Lung (tissue), 12 donors: Measurements from ENCODE around the gene INPP4A. TPM values are rescaled to one million over a fixed set of nuclear protein-coding genes. Genes with fewer than 3 reads are reported as not detected.
A peak's percentile ranks its signal among the peaks of the same experiment; 100 is the strongest.

ENCODE experiments used
- ATAC-seq: fragments of 200-7000 bp; cut with Tn5 transposase; one replicate; pipeline ENCODE4 v1.9.1; 2020; ENCODE audit warnings: moderate number of reproducible peaks; ENCODE audit not compliant: insufficient read depth, low FRiP score
- DNase-seq, 3 donors: peaks; one replicate each; pipeline ENCODE4 v3.0.0-alpha.2; 2013 to 2017
- H3K27ac ChIP-seq, 2 donors: one replicate each; pipeline ENCODE4 v1.5.1; 2013; ENCODE audit warnings: mild to moderate bottlenecking in 2 of 2, moderate library complexity in 2 of 2, control low read depth in 1 of 2, inconsistent platforms in 1 of 2, low read depth in 1 of 2, low read length in 1 of 2
- H3K27me3 ChIP-seq, 3 donors: one replicate each; pipeline ENCODE4 v1.5.1; 2013; ENCODE audit warnings: low read length in 2 of 3; ENCODE audit not compliant: control insufficient read depth in 3 of 3, insufficient read depth in 3 of 3
- H3K36me3 ChIP-seq, 4 donors: one replicate each; pipeline ENCODE4 v1.5.1; 2013; ENCODE audit warnings: low read length in 4 of 4, mild to moderate bottlenecking in 1 of 4, moderate library complexity in 1 of 4; ENCODE audit not compliant: control insufficient read depth in 4 of 4, insufficient read depth in 4 of 4
- H3K4me1 ChIP-seq, 5 donors: one replicate each; pipeline ENCODE4 v1.5.1; 2013; ENCODE audit warnings: low read length in 5 of 5, mild to moderate bottlenecking in 2 of 5, moderate library complexity in 1 of 5; ENCODE audit not compliant: control insufficient read depth in 5 of 5, insufficient read depth in 5 of 5
- H3K4me3 ChIP-seq: one replicate; pipeline ENCODE4 v1.5.1; 2013; ENCODE audit warnings: mild to moderate bottlenecking, control low read depth, moderate library complexity
- H3K9ac ChIP-seq, 2 donors: one replicate each; pipeline ENCODE4 v1.5.1; 2013; ENCODE audit warnings: low read length in 2 of 2, control low read depth in 1 of 2; ENCODE audit not compliant: insufficient read depth in 1 of 2
- H3K9me3 ChIP-seq, 4 donors: one replicate each; pipeline ENCODE4 v1.5.1; 2013; ENCODE audit warnings: low read length in 3 of 4, mild to moderate bottlenecking in 1 of 4, moderate library complexity in 1 of 4; ENCODE audit not compliant: control insufficient read depth in 4 of 4, insufficient read depth in 3 of 4
- WGBS, 2 donors: extraction: QIAGEN DNeasy Blood & Tissue Kit; methylation state at CpG; one replicate each; pipeline ENCODE4 v1.1.7; 2013; 5-methylcytosine and 5-hydroxymethylcytosine counted together
- polyA plus RNA-seq, 2 donors: library from polyadenylated mRNA; stranded (reverse); fragments of 200-250 nt; gene quantifications; one replicate each; pipeline ENCODE4 v1.2.1, GENCODE V29; 2013
- total RNA-seq, 2 donors: library from RNA; depleted of rRNA in 1 of 2; stranded (reverse); fragments of >200 nt in 1 of 2; gene quantifications; one replicate each; pipeline ENCODE4 v1.2.1, GENCODE V29; 2014 to 2021
- TF ChIP-seq, protein P1 (sequence below): IDR thresholded peaks from 2 replicates; pipeline ENCODE4 v1.5.1; 2012; ENCODE audit warnings: mild to moderate bottlenecking; ENCODE audit errors: control extremely low read depth, extremely low read depth
- donor health status: control.
- donor health status: control.
- donor health status: Bipolar disorder and iron deficiency.
- donor health status: healthy.
- donor health status: DM: yes; HTN: yes; CAD: no.

INPP4A gene
- total and polyA plus RNA-seq, 4 donors, result 8.0 to 43.3 (median 19.8) TPM

GRCh38 chr2:98479371-98479770, 34.7 kb downstream of the INPP4A start:
- Histone ChIP-seq H3K9me3 (no peaks in the 10 kb centered on the region), H3K36me3 (peaks cover 0 to 1% (median 0%) of the 10 kb centered on the region in 4 donors), H3K4me3 (no peak overlapping the region), H3K4me1 (peaks cover 13 to 55% (median 37%) of the 10 kb centered on the region in 5 donors), H3K27ac (no peak overlapping the region), H3K27me3 (no peaks in the 10 kb centered on the region), H3K9ac (no peak overlapping the region)
- 43 to 55% methylated on average over 4 of the region's 4 CpGs for WGBS, 2 donors
- TF ChIP-seq, protein P1, sequence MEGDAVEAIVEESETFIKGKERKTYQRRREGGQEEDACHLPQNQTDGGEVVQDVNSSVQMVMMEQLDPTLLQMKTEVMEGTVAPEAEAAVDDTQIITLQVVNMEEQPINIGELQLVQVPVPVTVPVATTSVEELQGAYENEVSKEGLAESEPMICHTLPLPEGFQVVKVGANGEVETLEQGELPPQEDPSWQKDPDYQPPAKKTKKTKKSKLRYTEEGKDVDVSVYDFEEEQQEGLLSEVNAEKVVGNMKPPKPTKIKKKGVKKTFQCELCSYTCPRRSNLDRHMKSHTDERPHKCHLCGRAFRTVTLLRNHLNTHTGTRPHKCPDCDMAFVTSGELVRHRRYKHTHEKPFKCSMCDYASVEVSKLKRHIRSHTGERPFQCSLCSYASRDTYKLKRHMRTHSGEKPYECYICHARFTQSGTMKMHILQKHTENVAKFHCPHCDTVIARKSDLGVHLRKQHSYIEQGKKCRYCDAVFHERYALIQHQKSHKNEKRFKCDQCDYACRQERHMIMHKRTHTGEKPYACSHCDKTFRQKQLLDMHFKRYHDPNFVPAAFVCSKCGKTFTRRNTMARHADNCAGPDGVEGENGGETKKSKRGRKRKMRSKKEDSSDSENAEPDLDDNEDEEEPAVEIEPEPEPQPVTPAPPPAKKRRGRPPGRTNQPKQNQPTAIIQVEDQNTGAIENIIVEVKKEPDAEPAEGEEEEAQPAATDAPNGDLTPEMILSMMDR, result no peak
- ATAC-seq (no peak), DNase-seq (no peak)

DNA sequence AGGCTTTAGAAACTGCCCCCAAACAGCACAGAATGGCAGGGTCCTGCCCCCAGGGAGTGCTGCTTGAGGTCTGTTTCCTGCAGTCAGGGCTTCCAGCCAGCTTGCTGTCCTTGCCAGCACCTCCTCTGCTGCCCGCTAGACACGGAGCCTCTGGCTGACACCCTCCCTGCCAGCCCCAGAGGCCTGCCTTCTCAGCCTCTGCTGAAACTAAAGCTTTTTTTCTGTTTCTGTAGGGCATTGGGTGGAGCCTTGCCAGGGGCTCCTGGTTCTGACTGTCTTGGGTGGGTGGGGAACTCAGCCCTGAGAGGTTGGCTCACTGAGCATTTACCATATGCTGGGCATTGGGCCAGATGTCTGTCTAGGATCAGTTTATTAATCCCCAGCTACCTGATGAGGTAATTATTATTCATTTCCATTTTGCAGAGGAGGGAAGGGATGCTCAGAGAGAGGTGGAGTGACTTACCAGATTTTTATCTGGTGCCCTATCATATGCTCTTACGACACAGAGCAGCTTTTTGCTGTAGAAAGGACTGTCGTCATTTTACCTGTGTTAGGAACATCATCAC, 35.4 kb downstream of the INPP4A start:
- H3K27me3 ChIP-seq, result no peaks in the 10 kb centered on the region
- ATAC-seq (no peak), DNase-seq (peak; percentile 59 to 77 (median 66))
- H3K4me3 ChIP-seq, result no peak overlapping the region
- H3K27ac ChIP-seq, result peak overlapping the region in 1 of 2 donors; percentile 4
- 37 to 40% methylated on average over 4 of the region's 4 CpGs for WGBS, 2 donors
- H3K9me3 ChIP-seq, result no peaks in the 10 kb centered on the region
- peaks cover 0 to 1% (median 0%) of the 10 kb centered on the region in 4 donors for H3K36me3 ChIP-seq
- H3K4me1 ChIP-seq, result peaks cover 13 to 53% (median 35%) of the 10 kb centered on the region in 5 donors
- TF ChIP-seq, protein P1, result no peak
- no peak overlapping the region for H3K9ac ChIP-seq

- H3K4me3 ChIP-seq, result no peak overlapping the region
- ATAC-seq (no peak), DNase-seq (no peak)
- no peaks in the 10 kb centered on the region for H3K27me3 ChIP-seq
- no peaks in the 10 kb centered on the region for H3K9me3 ChIP-seq
- peak overlapping the region in 1 of 2 donors; percentile 4 for H3K27ac ChIP-seq
- no peak overlapping the region for H3K9ac ChIP-seq
- H3K36me3 ChIP-seq, result peaks cover 0 to 1% (median 0%) of the 10 kb centered on the region in 4 donors
- TF ChIP-seq, protein P1, result no peak
- WGBS, 2 donors, result 88 to 93% methylated on average over 9 of the region's 9 CpGs
- peaks cover 13 to 53% (median 29%) of the 10 kb centered on the region in 5 donors for H3K4me1 ChIP-seq
Observed at GRCh38 chr2:98480598-98480997, 35.9 kb downstream of the INPP4A start.

DNA sequence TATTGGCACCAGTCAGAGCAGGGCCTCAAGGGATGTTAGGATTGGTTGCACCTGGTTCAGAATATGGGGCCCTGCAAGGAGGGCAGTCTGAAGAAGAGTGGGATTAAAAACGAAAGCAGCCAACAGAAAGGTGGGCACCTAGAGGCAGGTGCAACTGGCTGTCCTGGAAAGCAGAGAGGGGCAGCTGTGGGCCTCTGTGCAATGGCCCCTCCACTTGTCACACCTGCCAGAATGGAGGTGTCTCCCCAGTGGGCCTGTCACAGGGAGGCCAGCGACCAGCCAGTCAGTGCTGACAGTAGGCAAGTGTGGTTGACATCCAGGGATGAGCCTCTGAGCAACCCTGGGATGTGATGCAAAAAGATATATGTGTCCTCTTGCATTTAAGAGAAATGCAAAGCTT, 37.7 kb downstream of the INPP4A start:
- ATAC-seq (no peak), DNase-seq (no peak)
- H3K36me3 ChIP-seq, result no peaks in the 10 kb centered on the region
- WGBS, 2 donors, result 78 to 83% methylated on average over 2 of the region's 2 CpGs
- H3K27me3 ChIP-seq, result no peaks in the 10 kb centered on the region
- H3K9me3 ChIP-seq, result no peaks in the 10 kb centered on the region
- TF ChIP-seq, protein P1, result no peak
- H3K4me3 ChIP-seq, result no peak overlapping the region
- peaks cover 13 to 48% (median 17%) of the 10 kb centered on the region in 5 donors for H3K4me1 ChIP-seq
- H3K27ac ChIP-seq, result peak overlapping the region in 1 of 2 donors; percentile 26
- no peak overlapping the region for H3K9ac ChIP-seq
